Keratinocyte (primary cell): ENCODE data around the gene NIPA2.

ENCODE experiments used
- CTCF ChIP-seq, 3 experiments: IDR thresholded peaks in 1 of 3; conservative IDR thresholded peaks in 1 of 3; optimal IDR thresholded peaks in 1 of 3; 2 replicates in 2 of 3; 3 replicates in 1 of 3; pipeline versions ENCODE3 to v1.5.1; 2011; ENCODE audit warnings: low read length in 3 of 3, mild to moderate bottlenecking in 3 of 3, moderate library complexity in 2 of 3, control low read depth in 1 of 3, inconsistent platforms in 1 of 3; ENCODE audit not compliant: insufficient read depth in 2 of 3; ENCODE audit errors: extremely low read depth in 1 of 3
- EZH2 ChIP-seq: IDR thresholded peaks from one replicate; pipeline ENCODE4 v1.6.1; 2012; ENCODE audit warnings: inconsistent platforms, mild to moderate bottlenecking, low read length, moderate library complexity

GRCh38 chr15:22846073-22846472, 7.6 kb downstream of the NIPA2 start:
- TF ChIP-seq EZH2 (no peak), CTCF (optimal IDR thresholded peaks at IDR 0.05 in 1 of 3, IDR thresholded peaks at IDR 0.05 in 1 of 3, conservative IDR thresholded peaks at IDR 0.05 in 1 of 3; ENCODE audit: extremely low read depth in 1 of 3, insufficient read depth in 2 of 3, low read length in 3 of 3) (no peak)
